Measurements from ENCODE around the gene STX4. TPM values are rescaled to one million over a fixed set of nuclear protein-coding genes. Genes with fewer than 3 reads are reported as not detected.

STX4 gene
- total RNA-seq, 1 experiment from 2014 or later: 26.0 TPM

GRCh38 chr16:31063495-31063842 is 30.1 kb downstream of the STX4 start:
- no TSS peak for BruUV-seq (replicated peaks)
- CTCF ChIA-PET: no interaction called here
- H3K79me2 ChIP-seq (ENCODE audit: insufficient read depth, low read length): peaks cover 38% of the 10 kb centered on the region

GRCh38 chr16:31063843-31064611 is 30.7 kb downstream of the STX4 start:
- ChIA-PET POLR2A (no interaction called here), CTCF (no interaction called here), RAD21 (ENCODE audit: low non-redundant PET in 1 of 2, low total read pairs in 2 of 2, uncharacterized antibody in 2 of 2, unreplicated experiment in 2 of 2) (no interaction called here)
- H3K9me2 ChIP-seq (ENCODE audit: insufficient read depth): no peaks in the 10 kb centered on the region
- TF ChIP-seq ZFX (IDR thresholded peaks at IDR 0.05): no peak
- intact Hi-C loops (cut with micrococcal nuclease): no loop called here
- no peak overlapping the region for H3K4me2 ChIP-seq (ENCODE audit: low read length)
- H3K9me3 ChIP-seq (ENCODE audit: control insufficient read depth in 1 of 2, insufficient read depth in 1 of 2, low read depth in 1 of 2, low read length in 2 of 2): no peaks in the 10 kb centered on the region
- H3K4me1 ChIP-seq (ENCODE audit: control insufficient read depth in 1 of 2, insufficient read depth in 2 of 2, low read length in 2 of 2): peaks cover 0 to 10% of the 10 kb centered on the region in 2 experiments; a peak in 2 of 4 replicates
- ATAC-seq (no peak), DNase-seq (ENCODE audit: low read depth, low spot score) (no peak)
- no TSS peak for BruUV-seq (replicated peaks)
- no peaks in the 10 kb centered on the region for H3K27me3 ChIP-seq (ENCODE audit: insufficient read depth, low read length)
- no peaks in the 10 kb centered on the region for H4K20me1 ChIP-seq (ENCODE audit: insufficient read depth)
- no peak overlapping the region for H3K27ac ChIP-seq (ENCODE audit: low read depth, low read length)
- peaks cover 44% of the 10 kb centered on the region for H3K79me2 ChIP-seq (ENCODE audit: insufficient read depth, low read length)
- no peak overlapping the region for H3K9ac ChIP-seq (ENCODE audit: low read length)
- H3K36me3 ChIP-seq (ENCODE audit: control insufficient read depth in 1 of 2, insufficient read depth in 2 of 2, low read length in 2 of 2): peaks cover 2 to 19% of the 10 kb centered on the region in 2 experiments; a peak in 2 of 4 replicates
- no peak overlapping the region for H3K4me3 ChIP-seq (replicated peaks in 1 of 2; ENCODE audit: low read depth in 1 of 2, low read length in 2 of 2)
- no peak overlapping the region for H2AFZ ChIP-seq (ENCODE audit: low read depth, low read length, poor library complexity, severe bottlenecking)

More at GRCh38 chr16:31063495-31063842, 30.1 kb downstream of the STX4 start:
- H3K9me2 ChIP-seq (ENCODE audit: insufficient read depth): no peaks in the 10 kb centered on the region
- peak; percentile 44; the same call in 1 of the 2 replicates for ATAC-seq
- H3K4me2 ChIP-seq (ENCODE audit: low read length): no peak overlapping the region
- H3K36me3 ChIP-seq (ENCODE audit: control insufficient read depth in 1 of 2, insufficient read depth in 2 of 2, low read length in 2 of 2): peaks cover 2 to 19% of the 10 kb centered on the region in 2 experiments; a peak in 2 of 4 replicates
- POLR2A ChIA-PET: no interaction called here
- H3K4me1 ChIP-seq (ENCODE audit: control insufficient read depth in 1 of 2, insufficient read depth in 2 of 2, low read length in 2 of 2): peaks cover 0 to 10% of the 10 kb centered on the region in 2 experiments; a peak in 2 of 4 replicates
- TF ChIP-seq SIN3A (IDR thresholded peaks at IDR 0.05; ENCODE audit: low read depth) (no peak), RAD21 (IDR thresholded peaks at IDR 0.05; ENCODE audit: low read depth) (no peak), POLR2A (IDR thresholded peaks at IDR 0.05; ENCODE audit: borderline replicate concordance, extremely low read depth, insufficient read depth, insufficient read length) (no peak), ZFX (IDR thresholded peaks at IDR 0.05) (no peak), POLR2AphosphoS5 (IDR thresholded peaks at IDR 0.05; ENCODE audit: low read depth, low read length) (no peak), SP1 (IDR thresholded peaks at IDR 0.05; ENCODE audit: low read depth) (no peak), CBX3 (IDR thresholded peaks at IDR 0.05; ENCODE audit: low read depth) (no peak)
- H3K9ac ChIP-seq (ENCODE audit: low read length): no peak overlapping the region
- RAD21 ChIA-PET (ENCODE audit: low non-redundant PET in 1 of 2, low total read pairs in 2 of 2, uncharacterized antibody in 2 of 2, unreplicated experiment in 2 of 2): no interaction called here
- intact Hi-C loops (cut with micrococcal nuclease): no loop called here
- H3K27me3 ChIP-seq (ENCODE audit: insufficient read depth, low read length): no peaks in the 10 kb centered on the region
- no peaks in the 10 kb centered on the region for H4K20me1 ChIP-seq (ENCODE audit: insufficient read depth)
- DNase-seq (ENCODE audit: low read depth, low spot score): no peak
- no peaks in the 10 kb centered on the region for H3K9me3 ChIP-seq (ENCODE audit: control insufficient read depth in 1 of 2, insufficient read depth in 1 of 2, low read depth in 1 of 2, low read length in 2 of 2)
- no peak overlapping the region for H2AFZ ChIP-seq (ENCODE audit: low read depth, low read length, poor library complexity, severe bottlenecking)
- H3K27ac ChIP-seq (ENCODE audit: low read depth, low read length): no peak overlapping the region
- H3K4me3 ChIP-seq (replicated peaks in 1 of 2; ENCODE audit: low read depth in 1 of 2, low read length in 2 of 2): no peak overlapping the region
